Pulmonary artery endothelial cell (primary cell): ENCODE data around the gene TAF7. TPM values are rescaled to one million over a fixed set of nuclear protein-coding genes. Genes with fewer than 3 reads are reported as not detected.
"Not testable (repeated sequence)": the region's sequence is repeated elsewhere in the genome, so short reads cannot be mapped to it uniquely, and the experiment has no call there.

Experiments
- DNase-seq: peaks from one replicate; pipeline ENCODE4 v3.0.0-alpha.2; 2011; ENCODE audit warnings: low read depth, low spot score
- total RNA-seq: library from RNA; depleted of rRNA; stranded (reverse); fragments of >200 nt; gene quantifications from 2 replicates; pipeline ENCODE4 v1.2.3, GENCODE V29; 2014

TAF7 gene
- total RNA-seq, 1 donor from 2014 or later: 70.7 TPM

- no peak for DNase-seq
Observed at GRCh38 chr5:141338538-141339306, 18.1 kb upstream of the TAF7 start, which contains the start of gene PCDHGA2. TSS of gene PCDHGA2 (plus strand) at chr5:141338760.

GRCh38 chr5:141332571-141332970, 12.0 kb upstream of the TAF7 start:
- not testable (repeated sequence) for DNase-seq

- no peak for DNase-seq
Observed at GRCh38 chr5:141330299-141331080, 9.9 kb upstream of the TAF7 start, which contains the start of gene PCDHGA1. TSS of gene PCDHGA1 (plus strand) at chr5:141330514.

GRCh38 chr5:141328231-141328630, 7.6 kb upstream of the TAF7 start:
- DNase-seq: no peak

GRCh38 chr5:141326088-141326854, 5.7 kb upstream of the TAF7 start:
- DNase-seq: no peak

GRCh38 chr5:141322261-141322660, 1.7 kb upstream of the TAF7 start:
- DNase-seq: no peak

GRCh38 chr5:141319699-141320098, 885 bp downstream of the TAF7 start:
- DNase-seq: no peak

GRCh38 chr5:141319202-141319601, 1.4 kb downstream of the TAF7 start:
- no peak for DNase-seq

- DNase-seq: not testable (repeated sequence)
Observed at GRCh38 chr5:141316963-141317362, 3.6 kb downstream of the TAF7 start.

- DNase-seq: no peak
Observed at GRCh38 chr5:141313711-141314110, 6.9 kb downstream of the TAF7 start.

- no peak for DNase-seq
Observed at GRCh38 chr5:141306630-141307029, 14.0 kb downstream of the TAF7 start.

GRCh38 chr5:141303756-141304155, 16.8 kb downstream of the TAF7 start, which contains the start of gene SLC25A2:
TSS of gene SLC25A2 (minus strand) at chr5:141304049. CDS start at chr5:141303865, 184 bp downstream.
- DNase-seq: no peak

- DNase-seq: no peak
Observed at GRCh38 chr5:141298376-141298775, 22.2 kb downstream of the TAF7 start.

- no peak for DNase-seq
Observed at GRCh38 chr5:141272906-141273305, 47.7 kb downstream of the TAF7 start.

GRCh38 chr5:141269195-141269594, 51.4 kb downstream of the TAF7 start:
- no peak for DNase-seq

Other genes with a start within 250 kb of the TAF7 start
- 1.4 and 2.9 TPM in 2 replicates for gene PCDHB2, start 226.2 kb downstream of the TAF7 start, total RNA-seq
- 0.20 and 0.35 TPM in 2 replicates for gene PCDHB3, start 220.3 kb downstream of the TAF7 start, total RNA-seq
- 0.04 and 0.07 TPM in 2 replicates for gene PCDHB4, start 199.0 kb downstream of the TAF7 start, total RNA-seq
- 0.39 and 0.53 TPM in 2 replicates for gene PCDHB5, start 185.6 kb downstream of the TAF7 start, total RNA-seq
- 0.04 and 0.07 TPM in 2 replicates for gene PCDHB6, start 170.7 kb downstream of the TAF7 start, total RNA-seq
- gene PCDHB7, start 148.1 kb downstream of the TAF7 start, total RNA-seq: 0.28 and 0.40 TPM in 2 replicates
- gene PCDHB8, start 143.0 kb downstream of the TAF7 start, total RNA-seq: 0.04 and 0.07 TPM in 2 replicates
- under 0.01 and 0.13 TPM in 2 replicates for gene PCDHB16, start 138.4 kb downstream of the TAF7 start, total RNA-seq
- 0.04 and 0.07 TPM in 2 replicates for gene PCDHB9, start 133.6 kb downstream of the TAF7 start, total RNA-seq
- gene PCDHB10, start 128.4 kb downstream of the TAF7 start, total RNA-seq: 0.33 and 0.46 TPM in 2 replicates
- gene PCDHB11, start 121.2 kb downstream of the TAF7 start, total RNA-seq: 0.13 and 0.25 TPM in 2 replicates
- 0.21 and 0.33 TPM in 2 replicates for gene PCDHB12, start 112.1 kb downstream of the TAF7 start, total RNA-seq
- 0.33 and 0.99 TPM in 2 replicates for gene PCDHB13, start 106.9 kb downstream of the TAF7 start, total RNA-seq
- 0.53 and 0.78 TPM in 2 replicates for gene PCDHB14, start 97.4 kb downstream of the TAF7 start, total RNA-seq
- 0.26 and 0.95 TPM in 2 replicates for gene PCDHB15, start 75.4 kb downstream of the TAF7 start, total RNA-seq
- 0.13 and 0.32 TPM in 2 replicates for gene SLC25A2, start 16.7 kb downstream of the TAF7 start, total RNA-seq
- gene PCDHGA1, start 9.7 kb upstream of the TAF7 start, total RNA-seq: 0.20 and 0.28 TPM in 2 replicates
- 0.79 and 0.92 TPM in 2 replicates for gene PCDHGA2, start 18.0 kb upstream of the TAF7 start, total RNA-seq
- 0.21 and 0.26 TPM in 2 replicates for gene PCDHGA3, start 23.0 kb upstream of the TAF7 start, total RNA-seq
- 0.59 and 0.63 TPM in 2 replicates for gene PCDHGB1, start 29.3 kb upstream of the TAF7 start, total RNA-seq
- 2.0 and 3.5 TPM in 2 replicates for gene PCDHGA4, start 34.2 kb upstream of the TAF7 start, total RNA-seq
- 1.3 TPM in 2 replicates for gene PCDHGB2, start 39.2 kb upstream of the TAF7 start, total RNA-seq
- gene PCDHGA5, start 43.4 kb upstream of the TAF7 start, total RNA-seq: 0.35 and 0.40 TPM in 2 replicates
- 1.3 and 1.6 TPM in 2 replicates for gene PCDHGB3, start 49.5 kb upstream of the TAF7 start, total RNA-seq
- 1.3 and 1.4 TPM in 2 replicates for gene PCDHGA6, start 53.1 kb upstream of the TAF7 start, total RNA-seq
- gene PCDHGA7, start 62.0 kb upstream of the TAF7 start, total RNA-seq: 0.59 and 0.95 TPM in 2 replicates
- gene PCDHGB4, start 66.9 kb upstream of the TAF7 start, total RNA-seq: 9.3 and 12.4 TPM in 2 replicates
- gene PCDHGA8, start 71.8 kb upstream of the TAF7 start, total RNA-seq: 0.46 and 0.95 TPM in 2 replicates
- gene PCDHGB5, start 77.2 kb upstream of the TAF7 start, total RNA-seq: 8.7 and 12.3 TPM in 2 replicates
- 1.2 and 1.8 TPM in 2 replicates for gene PCDHGA9, start 82.0 kb upstream of the TAF7 start, total RNA-seq
- 2.0 and 2.1 TPM in 2 replicates for gene PCDHGB6, start 87.2 kb upstream of the TAF7 start, total RNA-seq
- 3.1 and 4.0 TPM in 2 replicates for gene PCDHGA10, start 92.2 kb upstream of the TAF7 start, total RNA-seq
- gene PCDHGB7, start 96.9 kb upstream of the TAF7 start, total RNA-seq: 4.8 and 6.1 TPM in 2 replicates
- gene PCDHGA11, start 100.3 kb upstream of the TAF7 start, total RNA-seq: 8.7 and 11.1 TPM in 2 replicates
- 5.1 and 8.7 TPM in 2 replicates for gene PCDHGA12, start 109.7 kb upstream of the TAF7 start, total RNA-seq
- 9.0 and 14.7 TPM in 2 replicates for gene PCDHGC3, start 155.2 kb upstream of the TAF7 start, total RNA-seq
- gene PCDHGC4, start 164.2 kb upstream of the TAF7 start, total RNA-seq: 0.40 and 0.95 TPM in 2 replicates
- gene PCDHGC5, start 168.3 kb upstream of the TAF7 start, total RNA-seq: 0.33 and 0.53 TPM in 2 replicates